ENCODE data around the gene DRAXIN. TPM values are rescaled to one million over a fixed set of nuclear protein-coding genes. Genes with fewer than 3 reads are reported as not detected.

The DRAXIN gene
- polyA plus RNA-seq, 1 donor from 2014 or later, result 33.5 TPM

DNA sequence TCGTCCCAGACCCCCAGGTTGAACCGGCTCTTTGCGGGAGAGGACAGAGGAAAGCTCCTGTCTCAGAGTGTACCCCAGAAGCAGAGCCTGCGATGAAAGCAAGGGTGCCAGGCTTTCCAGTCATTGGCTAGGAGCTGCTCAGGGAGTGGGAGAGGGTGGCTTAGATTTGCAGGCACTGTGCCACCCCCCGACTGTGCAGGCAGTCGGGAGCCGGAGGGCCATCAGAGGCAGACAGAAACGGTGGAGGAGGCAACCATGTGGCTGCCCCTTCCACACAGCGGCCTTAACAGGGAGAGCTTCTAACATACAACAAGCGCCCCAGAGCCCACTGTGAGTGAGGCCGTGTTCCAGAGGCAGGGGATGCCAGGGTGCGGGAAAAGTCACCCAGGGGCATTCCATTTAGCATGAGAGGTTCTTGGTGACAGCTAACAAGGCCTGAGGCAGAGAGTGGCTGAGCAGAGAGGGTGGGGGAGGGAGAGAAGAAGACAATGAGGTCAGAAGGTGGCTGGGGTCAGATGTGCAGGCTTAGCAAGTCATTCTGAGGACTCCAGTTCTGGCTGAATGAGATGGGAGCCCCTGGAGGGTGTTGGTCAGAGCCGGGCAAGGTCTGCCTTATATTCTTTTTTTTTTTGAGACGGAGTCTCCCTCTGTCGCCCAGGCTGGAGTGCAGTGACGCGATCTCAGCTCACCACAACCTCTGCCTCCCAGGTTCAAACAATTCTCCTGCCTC is 61.0 kb downstream of the DRAXIN start:
- no peak for TF ChIP-seq CTCF (IDR thresholded peaks at IDR 0.05; ENCODE audit: poor library complexity, severe bottlenecking)
- TF ChIP-seq EZH2 (IDR thresholded peaks at IDR 0.05; ENCODE audit: borderline replicate concordance, insufficient read depth, low read length, poor library complexity, severe bottlenecking), result no peak
- TF ChIP-seq REST (IDR thresholded peaks at IDR 0.05; ENCODE audit: borderline replicate concordance), result no peak
- TF ChIP-seq SMC3 (conservative IDR thresholded peaks at IDR 0.05; ENCODE audit: poor library complexity), result no peak
- TF ChIP-seq RAD21 (conservative IDR thresholded peaks at IDR 0.05), result no peak
- no peak for TF ChIP-seq EP300 (conservative IDR thresholded peaks at IDR 0.05; ENCODE audit: poor library complexity, severe bottlenecking)
- TF ChIP-seq TAF1 (IDR thresholded peaks at IDR 0.05; ENCODE audit: low read depth), result no peak
- TF ChIP-seq MXI1 (conservative IDR thresholded peaks at IDR 0.05; ENCODE audit: poor library complexity, severe bottlenecking), result no peak
- TF ChIP-seq POLR2AphosphoS5 (IDR thresholded peaks at IDR 0.05), result no peak
- Histone ChIP-seq H2AFZ (ENCODE audit: low read depth, low read length) (no peak overlapping the region), H3K9ac (ENCODE audit: low read length) (no peak overlapping the region), H3K36me3 (ENCODE audit: insufficient read depth, low read length) (no peaks in the 10 kb centered on the region), H3K9me2 (ENCODE audit: insufficient read depth, low read length) (no peaks in the 10 kb centered on the region), H3K4me2 (ENCODE audit: low read length) (no peak overlapping the region), H3K79me2 (replicated peaks; ENCODE audit: insufficient read depth, low read length) (no peaks in the 10 kb centered on the region), H4K20me1 (ENCODE audit: insufficient read depth) (no peaks in the 10 kb centered on the region), H3F3A (ENCODE audit: insufficient read depth, low read length, poor library complexity, severe bottlenecking) (no peaks in the 10 kb centered on the region), H3K4me3 (ENCODE audit: low read length) (no peak overlapping the region), H3K27ac (ENCODE audit: low read length) (no peak overlapping the region), H3K27me3 (ENCODE audit: insufficient read depth, low read depth, low read length) (no peaks in the 10 kb centered on the region), H3K9me3 (ENCODE audit: low read length) (no peaks in the 10 kb centered on the region)

DNA sequence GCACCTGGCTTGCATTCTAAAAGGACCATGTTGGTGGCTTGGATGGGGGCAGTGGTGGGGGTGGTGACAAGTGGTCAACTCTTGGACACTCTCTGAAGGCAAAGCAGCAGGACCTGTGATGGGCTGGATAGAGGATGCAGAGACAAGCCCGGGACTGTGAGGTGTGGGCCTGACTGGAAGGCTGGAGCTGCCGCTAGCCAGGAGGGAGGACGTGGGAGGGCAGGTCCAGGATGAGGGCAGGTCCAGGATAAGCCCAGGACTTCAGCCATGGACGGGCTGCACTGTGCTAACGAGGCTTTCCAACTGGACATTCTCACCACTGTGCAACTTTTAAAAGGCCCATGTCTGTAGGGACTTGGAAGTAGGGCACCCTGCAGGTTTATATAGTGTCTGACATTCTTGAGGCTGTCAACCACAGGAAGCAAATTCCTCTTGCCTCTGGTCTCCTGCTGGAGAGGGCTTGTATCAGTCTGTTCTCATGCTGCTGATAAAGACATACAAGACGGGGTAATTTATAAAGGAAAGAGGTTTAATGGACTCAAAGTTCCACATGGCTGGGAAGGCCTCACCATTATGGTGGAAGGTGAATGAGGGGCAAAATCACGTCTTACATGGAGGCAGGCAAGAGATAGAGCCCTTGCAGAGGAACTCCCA is 62.2 kb downstream of the DRAXIN start:
- no peak overlapping the region for H3K4me2 ChIP-seq (ENCODE audit: low read length)
- TF ChIP-seq TAF1 (IDR thresholded peaks at IDR 0.05; ENCODE audit: low read depth), result no peak
- no peak for TF ChIP-seq CTCF (IDR thresholded peaks at IDR 0.05; ENCODE audit: poor library complexity, severe bottlenecking)
- TF ChIP-seq POLR2AphosphoS5 (IDR thresholded peaks at IDR 0.05), result no peak
- no peak for TF ChIP-seq EZH2 (IDR thresholded peaks at IDR 0.05; ENCODE audit: borderline replicate concordance, insufficient read depth, low read length, poor library complexity, severe bottlenecking)
- no peak for TF ChIP-seq REST (IDR thresholded peaks at IDR 0.05; ENCODE audit: borderline replicate concordance)
- TF ChIP-seq EP300 (conservative IDR thresholded peaks at IDR 0.05; ENCODE audit: poor library complexity, severe bottlenecking), result no peak
- TF ChIP-seq SMC3 (conservative IDR thresholded peaks at IDR 0.05; ENCODE audit: poor library complexity), result no peak
- TF ChIP-seq MXI1 (conservative IDR thresholded peaks at IDR 0.05; ENCODE audit: poor library complexity, severe bottlenecking), result no peak
- H3K9ac ChIP-seq (ENCODE audit: low read length), result no peak overlapping the region
- H3K4me3 ChIP-seq (ENCODE audit: low read length), result no peak overlapping the region
- no peaks in the 10 kb centered on the region for H3K79me2 ChIP-seq (replicated peaks; ENCODE audit: insufficient read depth, low read length)
- no peaks in the 10 kb centered on the region for H3K9me3 ChIP-seq (ENCODE audit: low read length)
- no peaks in the 10 kb centered on the region for H3F3A ChIP-seq (ENCODE audit: insufficient read depth, low read length, poor library complexity, severe bottlenecking)
- H3K36me3 ChIP-seq (ENCODE audit: insufficient read depth, low read length), result no peaks in the 10 kb centered on the region
- H3K9me2 ChIP-seq (ENCODE audit: insufficient read depth, low read length), result no peaks in the 10 kb centered on the region
- no peaks in the 10 kb centered on the region for H3K27me3 ChIP-seq (ENCODE audit: insufficient read depth, low read depth, low read length)
- no peak overlapping the region for H2AFZ ChIP-seq (ENCODE audit: low read depth, low read length)
- H4K20me1 ChIP-seq (ENCODE audit: insufficient read depth), result no peaks in the 10 kb centered on the region
- no peak overlapping the region for H3K27ac ChIP-seq (ENCODE audit: low read length)

All from neural cell (in vitro differentiated cells).